Measurements from ENCODE around the gene SIPA1L3.

GRCh38 chr19:37969695-37970094 is 62.7 kb downstream of the SIPA1L3 start:
- no peak for TF ChIP-seq KAT2B (IDR thresholded peaks at IDR 0.05; ENCODE audit: low read depth, low read length)
- no peak for TF ChIP-seq POLR2A (conservative IDR thresholded peaks at IDR 0.05)
- no peak for TF ChIP-seq PHF8 (IDR thresholded peaks at IDR 0.05; ENCODE audit: borderline replicate concordance, low read length)
- TF ChIP-seq CTCF (IDR thresholded peaks at IDR 0.05 in 2 of 3, conservative IDR thresholded peaks at IDR 0.05 in 1 of 3; ENCODE audit: insufficient read depth in 2 of 3, low read depth in 1 of 3, low read length in 3 of 3): no peak
- no peak for TF ChIP-seq CHD2 (IDR thresholded peaks at IDR 0.05; ENCODE audit: low read depth, low read length)
- TF ChIP-seq ARID3B (CRISPR knock-in tag; IDR thresholded peaks at IDR 0.05; ENCODE audit: borderline replicate concordance): no peak

Data from K562 (cell line).